GM23248 (cell line): ENCODE results near the gene CYBRD1.

ENCODE experiments used
- EZH2 ChIP-seq: fragments of 200-600 bp; sonication (generic); IDR thresholded peaks from 2 replicates; pipeline ENCODE4 v1.6.1; 2018; ENCODE audit warnings: antibody characterized with exemption, mild to moderate bottlenecking; ENCODE audit not compliant: insufficient read depth, poor library complexity, severe bottlenecking
- EZH2phosphoT487 ChIP-seq: fragments of 200-600 bp; sonication (generic); IDR thresholded peaks from 2 replicates; pipeline ENCODE4 v1.6.1; 2018; ENCODE audit warnings: antibody characterized with exemption, moderate library complexity, mild to moderate bottlenecking, low read depth; ENCODE audit not compliant: insufficient read depth

DNA sequence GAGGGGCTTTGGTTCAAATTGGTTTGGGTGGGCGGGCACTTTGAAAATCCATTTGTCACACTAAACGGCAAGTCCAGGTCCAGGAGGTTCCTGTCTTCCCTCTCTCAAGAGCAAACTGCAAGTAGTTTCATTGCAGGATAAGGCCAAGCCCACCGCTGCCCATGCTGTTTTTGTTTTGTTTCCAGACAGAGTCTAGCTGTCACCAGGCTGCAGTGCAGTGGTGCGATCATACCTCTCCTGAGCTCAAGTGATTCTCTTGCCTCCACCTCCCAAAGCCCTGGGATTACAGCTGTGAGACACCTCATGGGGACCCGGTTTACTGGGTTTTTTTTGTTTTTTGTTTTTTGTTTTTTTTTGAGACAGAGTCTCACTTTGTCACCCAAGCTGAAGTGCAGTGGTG is 1.8 kb upstream of the CYBRD1 start:
- TF ChIP-seq EZH2, result no peak
- TF ChIP-seq EZH2phosphoT487, result no peak
